GM19397 (cell line): ENCODE results near the gene EXOC3L1.

Experiments
- ATAC-seq: cut with Tn5 transposase; IDR thresholded peaks from one replicate; pipeline ENCODE4 v1.9.1; 2021; ENCODE audit warnings: mild to moderate bottlenecking, moderate library complexity; ENCODE audit not compliant: unreplicated experiment

Gene EXOC3L1

GRCh38 chr16:67216612-67217490 is 26.9 kb upstream of the EXOC3L1 start:
- no peak for ATAC-seq

GRCh38 chr16:67215706-67216105 is 25.8 kb upstream of the EXOC3L1 start:
- ATAC-seq: no peak

GRCh38 chr16:67213197-67214019 is 23.5 kb upstream of the EXOC3L1 start:
- ATAC-seq: no peak

GRCh38 chr16:67212766-67213165 is 22.8 kb upstream of the EXOC3L1 start:
- no peak for ATAC-seq

- ATAC-seq: no peak
Observed at GRCh38 chr16:67211674-67212073, 21.7 kb upstream of the EXOC3L1 start.

- no peak for ATAC-seq
Observed at GRCh38 chr16:67210069-67210937, 20.4 kb upstream of the EXOC3L1 start.

- no peak for ATAC-seq
Observed at GRCh38 chr16:67209565-67209964, 19.6 kb upstream of the EXOC3L1 start.

- no peak for ATAC-seq
Observed at GRCh38 chr16:67208154-67208896, 18.4 kb upstream of the EXOC3L1 start.

GRCh38 chr16:67207249-67208091 is 17.5 kb upstream of the EXOC3L1 start:
- ATAC-seq: no peak

- ATAC-seq: no peak
Observed at GRCh38 chr16:67206838-67207248, 16.9 kb upstream of the EXOC3L1 start.

- no peak for ATAC-seq
Observed at GRCh38 chr16:67206129-67206837, 16.3 kb upstream of the EXOC3L1 start.

GRCh38 chr16:67204076-67204475 is 14.1 kb upstream of the EXOC3L1 start:
- ATAC-seq: no peak

- ATAC-seq: no peak
Observed at GRCh38 chr16:67202956-67203493, 13.1 kb upstream of the EXOC3L1 start.

GRCh38 chr16:67202426-67202825 is 12.5 kb upstream of the EXOC3L1 start:
- no peak for ATAC-seq

GRCh38 chr16:67201411-67202345 is 11.7 kb upstream of the EXOC3L1 start:
- ATAC-seq: no peak

- ATAC-seq: no peak
Observed at GRCh38 chr16:67200491-67200890, 10.6 kb upstream of the EXOC3L1 start.

- no peak for ATAC-seq
Observed at GRCh38 chr16:67199808-67200198, 9.9 kb upstream of the EXOC3L1 start.
